Measurements from ENCODE around the gene FGF22.
A peak's percentile ranks its signal among the peaks of the same experiment; 100 is the strongest.

FGF22 gene

DNA sequence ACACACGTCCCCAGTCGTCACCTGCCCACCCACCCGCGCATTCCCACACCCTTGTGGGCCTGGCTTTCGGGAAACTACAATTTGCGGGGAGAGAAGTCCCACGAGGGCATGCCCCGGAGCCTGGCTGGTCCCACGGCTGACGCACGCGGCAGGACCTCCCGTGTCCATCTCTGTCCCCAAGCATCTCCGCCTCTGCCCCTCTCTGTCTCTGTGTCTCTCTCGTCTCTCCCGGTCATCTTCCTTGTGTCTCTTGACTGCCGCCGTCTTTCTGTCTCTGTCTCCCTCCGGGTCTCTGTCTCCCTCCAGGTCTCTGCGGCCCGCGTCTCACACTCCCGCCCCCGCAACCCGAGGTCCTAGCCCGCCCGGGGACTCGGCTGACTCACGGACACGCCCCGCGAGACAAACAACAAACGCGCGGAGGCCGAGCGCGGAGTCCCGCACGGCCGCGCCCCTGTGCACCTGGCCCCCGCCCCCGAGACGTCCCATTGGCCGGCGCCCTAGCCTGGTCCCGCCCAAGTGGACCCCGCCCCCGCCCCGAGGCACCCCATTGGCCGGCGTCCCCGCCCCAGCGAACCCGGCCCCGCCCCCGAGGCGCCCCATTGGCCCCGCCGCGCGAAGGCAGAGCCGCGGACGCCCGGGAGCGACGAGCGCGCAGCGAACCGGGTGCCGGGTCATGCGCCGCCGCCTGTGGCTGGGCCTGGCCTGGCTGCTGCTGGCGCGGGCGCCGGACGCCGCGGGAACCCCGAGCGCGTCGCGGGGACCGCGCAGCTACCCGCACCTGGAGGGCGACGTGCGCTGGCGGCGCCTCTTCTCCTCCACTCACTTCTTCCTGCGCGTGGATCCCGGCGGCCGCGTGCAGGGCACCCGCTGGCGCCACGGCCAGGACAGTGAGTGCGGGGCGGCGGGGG lies at the start of gene FGF22:
Gene FGF22 (plus strand): TSS at position 627 of the 908 bp plus-strand sequence. CDS start 47 bp downstream, at position 674.
- H3K4me3 ChIP-seq (ENCODE audit: low read depth, low read length), result peak within 1 kb of the TSS; percentile 47
- no peak for TF ChIP-seq CTCF (IDR thresholded peaks at IDR 0.05; ENCODE audit: low read depth, low read length, missing control alignments)
- DNase-seq (ENCODE audit: low read depth), result no peak

- DNase-seq (ENCODE audit: low read depth), result no peak
- no peak overlapping the region for H3K4me3 ChIP-seq (ENCODE audit: low read depth, low read length)
- TF ChIP-seq CTCF (IDR thresholded peaks at IDR 0.05; ENCODE audit: low read depth, low read length, missing control alignments), result no peak
These were observed 49.3 kb upstream of the FGF22 start for GRCh38 chr19:590396-590745.

GRCh38 chr19:590750-591098 lies 49.0 kb upstream of the FGF22 start:
- TF ChIP-seq CTCF (IDR thresholded peaks at IDR 0.05; ENCODE audit: low read depth, low read length, missing control alignments), result no peak
- DNase-seq (ENCODE audit: low read depth), result no peak
- H3K4me3 ChIP-seq (ENCODE audit: low read depth, low read length), result no peak overlapping the region

DNA sequence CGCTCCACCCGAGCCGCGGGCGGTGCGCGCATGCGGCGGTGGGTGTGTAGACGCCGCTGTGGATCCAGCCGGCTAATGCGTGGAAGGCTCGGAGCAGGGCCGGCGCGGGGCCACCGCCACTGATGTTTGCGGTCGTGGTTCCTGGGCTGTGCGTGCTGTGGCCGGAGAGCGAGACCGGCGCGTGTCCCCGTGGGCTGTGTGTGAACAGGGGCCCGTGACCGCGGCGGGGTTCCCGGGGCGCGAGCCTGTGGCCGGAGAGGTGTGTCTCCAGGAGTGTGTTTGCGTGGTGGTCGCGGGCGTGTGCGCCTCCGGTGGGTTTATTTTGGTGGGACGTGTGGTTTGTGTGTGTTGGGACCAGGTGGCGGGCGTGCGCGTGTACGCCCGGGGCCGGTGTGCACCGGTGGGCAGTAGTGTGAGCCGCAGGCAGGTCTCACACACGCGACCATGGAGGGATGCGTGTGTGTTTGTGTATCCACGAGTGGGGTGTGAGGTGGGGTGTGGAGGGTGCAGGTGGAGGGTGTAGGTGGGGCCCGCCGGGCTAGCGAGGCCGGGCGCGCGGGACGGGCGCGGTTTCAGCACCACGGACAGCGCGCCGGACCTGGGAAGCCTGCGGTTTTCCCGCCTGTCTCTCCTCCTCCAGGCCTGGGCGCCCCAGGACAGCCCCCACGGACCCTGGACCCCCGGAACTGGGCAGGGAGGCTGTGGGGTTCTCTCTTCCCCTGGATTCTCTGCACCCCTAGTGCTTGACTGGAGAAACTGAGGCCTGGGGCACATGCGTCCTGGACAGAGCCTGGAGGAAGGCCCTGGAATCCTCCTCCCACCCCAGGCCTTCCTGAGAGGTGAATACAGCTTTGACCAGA lies 48.4 kb upstream of the FGF22 start:
- no peak overlapping the region for H3K4me3 ChIP-seq (ENCODE audit: low read depth, low read length)
- DNase-seq (ENCODE audit: low read depth), result no peak
- no peak for TF ChIP-seq CTCF (IDR thresholded peaks at IDR 0.05; ENCODE audit: low read depth, low read length, missing control alignments)

DNA sequence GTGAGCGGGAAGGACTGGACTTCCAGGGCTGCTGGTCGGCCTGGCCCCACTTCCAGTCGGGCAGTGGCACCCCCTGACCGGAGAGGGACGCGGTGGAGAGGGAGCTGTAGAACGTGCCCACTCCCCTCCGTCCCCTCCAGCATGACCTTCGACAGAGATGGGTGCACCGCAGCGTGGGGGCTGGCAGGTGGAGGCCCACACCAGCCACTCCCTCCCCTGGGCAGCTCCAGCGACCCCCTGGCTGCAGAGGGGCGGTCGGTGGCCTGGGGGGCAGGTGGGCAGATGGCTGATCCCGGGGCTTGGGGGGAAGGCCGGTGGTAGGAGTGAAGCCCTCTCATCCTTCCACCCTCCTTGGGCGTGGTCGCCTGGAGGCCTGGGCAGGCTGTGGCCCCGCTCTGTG lies 47.6 kb upstream of the FGF22 start:
- no peak for DNase-seq (ENCODE audit: low read depth)
- no peak overlapping the region for H3K4me3 ChIP-seq (ENCODE audit: low read depth, low read length)
- TF ChIP-seq CTCF (IDR thresholded peaks at IDR 0.05; ENCODE audit: low read depth, low read length, missing control alignments), result no peak

DNA sequence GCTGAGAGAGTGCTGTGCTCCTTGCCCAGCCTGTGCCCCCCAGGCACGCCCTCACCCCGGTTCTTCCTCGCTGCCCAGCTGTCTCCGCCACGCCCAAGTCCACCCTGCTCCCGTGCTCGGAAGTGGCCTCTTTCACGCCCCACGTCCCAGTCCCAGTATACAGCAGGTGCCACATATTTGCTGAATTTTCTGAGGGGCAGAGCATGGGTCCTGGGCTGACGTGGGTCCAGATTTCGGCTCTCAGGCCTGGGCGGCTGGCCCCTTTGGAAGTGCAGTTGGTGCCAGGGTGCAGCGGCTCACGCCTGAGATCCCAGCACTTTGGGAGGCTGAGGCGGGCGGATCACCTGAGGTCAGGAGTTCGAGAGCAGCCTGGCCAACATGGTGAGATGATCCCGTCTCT lies 46.6 kb upstream of the FGF22 start:
- TF ChIP-seq CTCF (IDR thresholded peaks at IDR 0.05; ENCODE audit: low read depth, low read length, missing control alignments), result no peak
- no peak overlapping the region for H3K4me3 ChIP-seq (ENCODE audit: low read depth, low read length)
- no peak for DNase-seq (ENCODE audit: low read depth)
